K562 (cell line): ENCODE data around the gene BIRC5. TPM values are rescaled to one million over a fixed set of nuclear protein-coding genes. Genes with fewer than 3 reads are reported as not detected.

Source experiments
- COPS2 ChIP-seq: fragments of 450-650 bp; conservative IDR thresholded peaks from 2 replicates; pipeline ENCODE4 v1.6.1; 2016; ENCODE audit warnings: mild to moderate bottlenecking, moderate library complexity
- CREM ChIP-seq: IDR thresholded peaks from 2 replicates; pipeline ENCODE4 v1.6.1; 2014; ENCODE audit warnings: antibody characterized with exemption, low read depth
- CTBP1 ChIP-seq: fragments of 450-650 bp; IDR thresholded peaks from 2 replicates; pipeline ENCODE4 v1.6.1; 2016; ENCODE audit warnings: borderline replicate concordance
- DIDO1 ChIP-seq: fragments of 450-650 bp; IDR thresholded peaks from 2 replicates; pipeline ENCODE4 v1.6.1; 2016; ENCODE audit warnings: low read depth, missing biosample characterization, missing genetic modification characterization
- FIP1L1 ChIP-seq: fragments of 200-400 bp; formaldehyde crosslinking; IDR thresholded peaks from 2 replicates; pipeline ENCODE4 v1.6.1; 2018; ENCODE audit warnings: mild to moderate bottlenecking, low read depth, low read length; ENCODE audit not compliant: poor library complexity, severe bottlenecking
- FOXJ2 ChIP-seq: fragments of 200-800 bp; sonication (Bioruptor generic); IDR thresholded peaks from 2 replicates; pipeline ENCODE4 v1.6.1; 2016; ENCODE audit warnings: missing genetic modification characterization, missing compliant biosample characterization
- GABPB2 ChIP-seq: fragments of 250-450 bp; sonication (Bioruptor Pico); conservative IDR thresholded peaks from 2 replicates; pipeline ENCODE4 v1.5.1; 2021; ENCODE audit warnings: mild to moderate bottlenecking
- GATA2 ChIP-seq: sonication (generic); formaldehyde crosslinking; IDR thresholded peaks from 2 replicates; pipeline ENCODE4 v1.4.0; 2020; ENCODE audit warnings: mild to moderate bottlenecking, missing genetic modification reagents
- GTF2A2 ChIP-seq: IDR thresholded peaks from 2 replicates; pipeline ENCODE4 v1.6.1; 2016; ENCODE audit warnings: mild to moderate bottlenecking, missing genetic modification characterization, missing compliant biosample characterization
- HNRNPK ChIP-seq: fragments of 200-400 bp; formaldehyde crosslinking; IDR thresholded peaks from one replicate; pipeline ENCODE4 v1.6.1; 2018; ENCODE audit warnings: mild to moderate bottlenecking, low read depth, low read length; ENCODE audit not compliant: poor library complexity, severe bottlenecking
- MAFG ChIP-seq: fragments of 450-650 bp; conservative IDR thresholded peaks from 2 replicates; pipeline ENCODE4 v1.6.1; 2016; ENCODE audit warnings: missing genetic modification characterization, missing compliant biosample characterization
- NELFE ChIP-seq: IDR thresholded peaks from 2 replicates; pipeline ENCODE4 v1.6.1; 2011; ENCODE audit warnings: mild to moderate bottlenecking; ENCODE audit not compliant: insufficient read depth, insufficient read length
- NEUROD1 ChIP-seq: fragments of 150-350 bp; IDR thresholded peaks from 2 replicates; pipeline ENCODE4 v1.6.1; 2014; ENCODE audit warnings: borderline replicate concordance, low read length, low read depth; ENCODE audit not compliant: partially characterized antibody
- NR2F6 ChIP-seq: fragments of 450-650 bp; formaldehyde crosslinking; IDR thresholded peaks from 2 replicates; pipeline ENCODE4 v1.4.0; 2020; ENCODE audit warnings: mild to moderate bottlenecking
- SMAD1 ChIP-seq: fragments of 150-350 bp; IDR thresholded peaks from 2 replicates; pipeline ENCODE4 v1.6.1; 2014; ENCODE audit warnings: low read length, low read depth; ENCODE audit not compliant: partially characterized antibody
- SOX6 ChIP-seq: fragments of 450-650 bp; IDR thresholded peaks from 2 replicates; pipeline ENCODE4 v1.6.1; 2014; ENCODE audit warnings: mild to moderate bottlenecking
- SUPT5H ChIP-seq: fragments of 450-650 bp; IDR thresholded peaks from 2 replicates; pipeline ENCODE4 v1.6.1; 2016
- TCF7 ChIP-seq: sonication (generic); IDR thresholded peaks from 2 replicates; pipeline ENCODE4 v1.6.1; 2016; ENCODE audit warnings: antibody characterized with exemption, borderline replicate concordance
- WHSC1 ChIP-seq: IDR thresholded peaks from one replicate; pipeline ENCODE4 v1.6.1; 2012; ENCODE audit warnings: low read length, control low read depth, inconsistent platforms
- ZFP1 ChIP-seq: fragments of 450-650 bp; formaldehyde crosslinking; IDR thresholded peaks from 2 replicates; pipeline ENCODE4 v1.4.0; 2020; ENCODE audit warnings: mild to moderate bottlenecking, mixed read lengths
- ZNF174 ChIP-seq: fragments of 250-450 bp; sonication (Bioruptor Pico); IDR thresholded peaks from 2 replicates; pipeline ENCODE4 v1.4.0; 2020; ENCODE audit warnings: mild to moderate bottlenecking
- ZNF263 ChIP-seq: sonication (generic); formaldehyde crosslinking; IDR thresholded peaks from 2 replicates; pipeline ENCODE4 v1.8.0; 2022; ENCODE audit warnings: mild to moderate bottlenecking, missing genetic modification reagents, borderline replicate concordance
- ZNF699 ChIP-seq: fragments of 250-450 bp; sonication (Bioruptor Pico); IDR thresholded peaks from 2 replicates; pipeline ENCODE4 v1.8.0; 2021; ENCODE audit warnings: mild to moderate bottlenecking, moderate library complexity; ENCODE audit not compliant: insufficient replicate concordance
- polyA plus RNA-seq, 8 experiments: library from polyadenylated mRNA; depleted of rRNA in 4 of 8; stranded (reverse) in 5 of 8; unstranded in 3 of 8; fragments of >200 nt; fragmentation: Nextera tagmentation in 2 of 8; fragmentation: Illumina TruSeq in 1 of 8; extraction: Ambion mirVana in 2 of 8; extraction: Trizol in 1 of 8; gene quantifications; 2 replicates each; pipeline versions ENCODE4 v1.2.1 to v1.2.3, GENCODE V29; 2011 to 2014; ENCODE audit warnings: inconsistent platforms in 1 of 8, missing spikeins in 1 of 8
- total RNA-seq, 7 experiments: library from RNA; depleted of rRNA in 6 of 7; stranded (reverse); fragments of >200 nt in 6 of 7; fragmentation: Illumina TruSeq in 2 of 7; extraction: Trizol in 2 of 7; gene quantifications; 2 replicates each; pipeline versions ENCODE4 v1.2.1 to v1.2.3, GENCODE V29; 2011 to 2021; ENCODE audit warnings: low replicate concordance in 1 of 7
- TF ChIP-seq, protein P1 (sequence below): fragments of 250-450 bp; sonication (Bioruptor Pico); IDR thresholded peaks from 2 replicates; pipeline ENCODE4 v1.5.0; 2021; ENCODE audit warnings: mild to moderate bottlenecking, borderline replicate concordance
- TF ChIP-seq, protein P2 (sequence below): IDR thresholded peaks from 2 replicates; pipeline ENCODE4 v1.6.1; 2011; ENCODE audit not compliant: insufficient read length; ENCODE audit errors: extremely low read depth
- TF ChIP-seq, protein P3 (sequence below): conservative IDR thresholded peaks from 2 replicates; pipeline ENCODE4 v1.6.1; 2011; ENCODE audit warnings: low read depth, mild to moderate bottlenecking, low read length; ENCODE audit not compliant: control insufficient read depth

BIRC5 gene
- total and polyA plus RNA-seq, 9 of the 15 experiments (the other 6 are each of a cell fraction or from before 2014, with no cell fraction given): 64.4 to 140 (median 101) TPM

DNA sequence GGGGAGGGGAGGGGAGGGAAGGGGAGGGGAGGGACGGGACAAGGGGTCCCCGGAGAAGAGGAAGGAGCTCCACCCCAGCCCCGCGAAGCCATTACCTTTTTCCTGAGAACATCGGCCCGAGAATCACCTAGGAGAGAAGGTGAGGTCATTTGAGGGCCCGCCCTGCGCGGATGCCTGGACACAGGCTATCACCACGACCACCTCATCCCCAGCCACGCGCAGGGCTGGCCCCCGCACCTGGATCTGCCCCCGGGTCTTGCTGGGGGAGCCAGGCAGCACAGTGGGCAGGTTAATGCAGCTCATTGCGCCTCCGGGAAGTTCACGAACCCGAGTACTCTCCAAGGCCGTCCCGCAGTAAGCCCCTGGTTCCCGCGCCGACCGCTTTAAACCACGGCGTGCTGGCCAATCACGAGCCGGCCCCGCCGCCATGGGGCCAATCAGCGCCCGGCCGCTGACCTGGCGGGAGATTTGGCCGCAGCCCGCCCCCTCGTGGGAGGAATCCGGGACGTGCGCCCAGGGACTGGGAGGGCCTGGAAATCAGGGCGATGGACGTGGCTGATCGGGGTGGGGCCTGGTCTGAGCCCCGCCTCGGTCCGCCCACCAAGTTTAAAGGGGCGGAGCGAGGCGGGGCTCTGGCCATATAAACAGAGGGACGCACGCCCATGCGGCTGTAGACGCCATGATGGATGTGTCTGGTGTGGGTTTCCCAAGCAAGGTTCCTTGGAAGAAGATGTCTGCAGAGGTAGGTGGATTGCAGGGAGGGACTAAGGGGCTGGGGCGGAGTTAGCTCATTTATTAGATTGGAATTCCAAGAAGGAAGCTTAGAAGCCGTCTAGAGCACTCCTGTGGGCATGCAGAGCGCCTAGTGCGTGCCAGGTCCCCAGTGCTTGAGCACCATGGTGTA is 27.1 kb upstream of the BIRC5 start, which contains the start of the genes AFMID and TK1 (continued):
- no peak for TF ChIP-seq DIDO1 (tag)
- no peak for TF ChIP-seq NELFE
- TF ChIP-seq SMAD1: no peak
- TF ChIP-seq MAFG (tag): no peak
- no peak for TF ChIP-seq COPS2
- peak; percentile 79 for TF ChIP-seq CREM
- TF ChIP-seq HNRNPK: no peak
- TF ChIP-seq, protein P1, sequence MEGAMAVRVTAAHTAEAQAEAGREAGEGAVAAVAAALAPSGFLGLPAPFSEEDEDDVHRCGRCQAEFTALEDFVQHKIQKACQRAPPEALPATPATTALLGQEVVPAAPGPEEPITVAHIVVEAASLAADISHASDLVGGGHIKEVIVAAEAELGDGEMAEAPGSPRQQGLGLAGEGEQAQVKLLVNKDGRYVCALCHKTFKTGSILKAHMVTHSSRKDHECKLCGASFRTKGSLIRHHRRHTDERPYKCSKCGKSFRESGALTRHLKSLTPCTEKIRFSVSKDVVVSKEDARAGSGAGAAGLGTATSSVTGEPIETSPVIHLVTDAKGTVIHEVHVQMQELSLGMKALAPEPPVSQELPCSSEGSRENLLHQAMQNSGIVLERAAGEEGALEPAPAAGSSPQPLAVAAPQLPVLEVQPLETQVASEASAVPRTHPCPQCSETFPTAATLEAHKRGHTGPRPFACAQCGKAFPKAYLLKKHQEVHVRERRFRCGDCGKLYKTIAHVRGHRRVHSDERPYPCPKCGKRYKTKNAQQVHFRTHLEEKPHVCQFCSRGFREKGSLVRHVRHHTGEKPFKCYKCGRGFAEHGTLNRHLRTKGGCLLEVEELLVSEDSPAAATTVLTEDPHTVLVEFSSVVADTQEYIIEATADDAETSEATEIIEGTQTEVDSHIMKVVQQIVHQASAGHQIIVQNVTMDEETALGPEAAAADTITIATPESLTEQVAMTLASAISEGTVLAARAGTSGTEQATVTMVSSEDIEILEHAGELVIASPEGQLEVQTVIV (CRISPR knock-in tag): no peak
- TF ChIP-seq NEUROD1: peak; percentile 89
- no peak for TF ChIP-seq ZNF699 (CRISPR knock-in tag)
- TF ChIP-seq CTBP1: peak; percentile 95
- TF ChIP-seq WHSC1: no peak
- no peak for TF ChIP-seq GTF2A2 (tag)
- TF ChIP-seq GABPB2 (CRISPR knock-in tag): no peak
- TF ChIP-seq TCF7: no peak
- TF ChIP-seq, protein P2, sequence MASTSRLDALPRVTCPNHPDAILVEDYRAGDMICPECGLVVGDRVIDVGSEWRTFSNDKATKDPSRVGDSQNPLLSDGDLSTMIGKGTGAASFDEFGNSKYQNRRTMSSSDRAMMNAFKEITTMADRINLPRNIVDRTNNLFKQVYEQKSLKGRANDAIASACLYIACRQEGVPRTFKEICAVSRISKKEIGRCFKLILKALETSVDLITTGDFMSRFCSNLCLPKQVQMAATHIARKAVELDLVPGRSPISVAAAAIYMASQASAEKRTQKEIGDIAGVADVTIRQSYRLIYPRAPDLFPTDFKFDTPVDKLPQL: peak; percentile 14
- peak; percentile 21; the same call in 1 of the 2 replicates for TF ChIP-seq ZNF263
- TF ChIP-seq, protein P3, sequence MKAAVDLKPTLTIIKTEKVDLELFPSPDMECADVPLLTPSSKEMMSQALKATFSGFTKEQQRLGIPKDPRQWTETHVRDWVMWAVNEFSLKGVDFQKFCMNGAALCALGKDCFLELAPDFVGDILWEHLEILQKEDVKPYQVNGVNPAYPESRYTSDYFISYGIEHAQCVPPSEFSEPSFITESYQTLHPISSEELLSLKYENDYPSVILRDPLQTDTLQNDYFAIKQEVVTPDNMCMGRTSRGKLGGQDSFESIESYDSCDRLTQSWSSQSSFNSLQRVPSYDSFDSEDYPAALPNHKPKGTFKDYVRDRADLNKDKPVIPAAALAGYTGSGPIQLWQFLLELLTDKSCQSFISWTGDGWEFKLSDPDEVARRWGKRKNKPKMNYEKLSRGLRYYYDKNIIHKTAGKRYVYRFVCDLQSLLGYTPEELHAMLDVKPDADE: peak; percentile 9; the same call in 1 of the 2 replicates
- TF ChIP-seq ZNF174 (CRISPR knock-in tag): no peak
- peak; percentile 68 for TF ChIP-seq SOX6
- TF ChIP-seq FIP1L1: peak; percentile 92
- TF ChIP-seq ZFP1 (CRISPR knock-in tag): no peak
- TF ChIP-seq SUPT5H: peak; percentile 97
- TF ChIP-seq GATA2: no peak
- no peak for TF ChIP-seq NR2F6 (CRISPR knock-in tag)
- TF ChIP-seq FOXJ2 (tag): peak; percentile 23; the same call in 1 of the 2 replicates
